ENCODE data around the gene CEACAM8. TPM values are rescaled to one million over a fixed set of nuclear protein-coding genes. Genes with fewer than 3 reads are reported as not detected.

CEACAM8 gene
- polyA plus RNA-seq, 3 donors = not detected

DNA sequence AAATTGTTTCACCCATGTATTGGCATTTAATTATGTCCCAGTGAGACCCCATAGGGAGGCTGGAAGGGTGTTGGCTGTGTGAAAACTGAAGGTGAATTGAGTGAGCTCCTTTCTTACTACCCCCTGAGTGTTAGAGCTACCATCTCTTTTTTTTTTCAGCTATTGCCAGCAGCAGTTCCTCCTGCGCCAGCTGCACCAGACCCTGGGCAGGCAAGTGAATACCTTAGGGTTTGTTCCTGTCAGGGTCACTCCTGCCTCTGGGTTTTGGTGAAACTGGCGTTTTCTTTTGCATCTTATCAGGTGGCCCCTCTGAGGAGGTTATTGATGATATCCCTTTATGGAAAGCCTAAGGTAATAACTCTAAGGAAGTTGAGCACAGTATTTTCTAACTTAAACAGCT, 25.5 kb downstream of the CEACAM8 start:
- intact Hi-C loops (cut with micrococcal nuclease) = loop anchor here in 1 of 2 donors (10.0 kb wide), 1 partner anchor 1996 kb away; no protein-coding TSS in a partner anchor
- H3K9me3 Mint-ChIP-seq = no peaks in the 10 kb centered on the region

DNA sequence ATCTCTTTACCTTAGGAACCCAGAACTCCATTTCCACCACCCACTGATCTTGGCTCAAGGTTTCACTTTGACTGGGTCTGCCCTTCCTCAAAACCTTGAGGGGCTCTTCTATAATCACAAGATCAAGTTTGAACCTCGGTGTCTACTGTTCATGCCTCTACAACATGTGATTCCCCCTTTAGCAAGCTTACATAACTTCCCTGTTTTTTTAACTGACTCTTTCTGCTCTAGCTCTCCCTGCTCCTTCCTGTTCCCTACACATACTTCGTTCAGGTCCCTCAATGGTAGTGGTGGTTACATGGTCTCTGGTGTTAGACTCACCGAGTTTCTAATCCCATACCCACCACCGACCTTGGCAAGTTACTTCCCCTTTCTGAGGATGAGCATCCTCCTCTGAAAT, 26.7 kb downstream of the CEACAM8 start:
- peak overlapping the region in 6 of 7 donors; percentile 52 to 86 (median 70) for H3K27ac Mint-ChIP-seq
- H3K36me3 Mint-ChIP-seq = no peaks in the 10 kb centered on the region
- intact Hi-C loops (cut with micrococcal nuclease) = loop anchor here in 1 of 2 donors (10.0 kb wide), 1 partner anchor 1997 kb away; no protein-coding TSS in a partner anchor
- peak overlapping the region; percentile 17 for H3K4me2 ChIP-seq (replicated peaks; ENCODE audit: extremely low read depth, low read length, poor library complexity, severe bottlenecking)
- H3K79me2 ChIP-seq (ENCODE audit: insufficient read depth, low read length) = no peaks in the 10 kb centered on the region
- H3K4me1 ChIP-seq (ENCODE audit: control insufficient read depth in 1 of 2, insufficient read depth in 2 of 2, low read length in 2 of 2) = peaks cover 45 to 54% of the 10 kb centered on the region in 2 donors
- H3K4me3 Mint-ChIP-seq = peak overlapping the region in 1 of 2 donors; percentile 75
- peak; percentile 50 to 75 (median 61) for DNase-seq
- H3K36me3 ChIP-seq (replicated peaks in 1 of 2; ENCODE audit: control insufficient read depth in 1 of 2, insufficient read depth in 2 of 2, low read length in 2 of 2) = no peaks in the 10 kb centered on the region
- no peaks in the 10 kb centered on the region for H3K27me3 ChIP-seq (ENCODE audit: control insufficient read depth in 2 of 2, insufficient read depth in 2 of 2, low read length in 2 of 2)
- H2AFZ ChIP-seq (ENCODE audit: insufficient read depth, low read depth, low read length, poor library complexity, severe bottlenecking) = no peak overlapping the region
- H3K9me3 ChIP-seq (replicated peaks in 1 of 2; ENCODE audit: control insufficient read depth in 1 of 2, insufficient read depth in 1 of 2, low read length in 2 of 2) = no peaks in the 10 kb centered on the region
- peaks cover 69% of the 10 kb centered on the region for H3K4me1 Mint-ChIP-seq
- peak overlapping the region in 1 of 3 experiments; percentile 10 for H3K4me3 ChIP-seq (replicated peaks in 1 of 3; ENCODE audit: low read depth in 2 of 3, low read length in 3 of 3)
- H3K9ac ChIP-seq (ENCODE audit: insufficient read depth, low read length, poor library complexity, severe bottlenecking) = no peak overlapping the region
- no peaks in the 10 kb centered on the region for H4K20me1 ChIP-seq (ENCODE audit: insufficient read depth, low read length)
- WGBS (ENCODE audit: insufficient coverage) = no CpG with 5 or more reads among the region's 4 CpGs
- H3K27me3 Mint-ChIP-seq (ENCODE audit: low read depth in 3 of 3) = peaks cover 0 to 8% (median 2%) of the 10 kb centered on the region in 3 donors
- no peaks in the 10 kb centered on the region for H3K9me3 Mint-ChIP-seq
- TF ChIP-seq, protein P1, sequence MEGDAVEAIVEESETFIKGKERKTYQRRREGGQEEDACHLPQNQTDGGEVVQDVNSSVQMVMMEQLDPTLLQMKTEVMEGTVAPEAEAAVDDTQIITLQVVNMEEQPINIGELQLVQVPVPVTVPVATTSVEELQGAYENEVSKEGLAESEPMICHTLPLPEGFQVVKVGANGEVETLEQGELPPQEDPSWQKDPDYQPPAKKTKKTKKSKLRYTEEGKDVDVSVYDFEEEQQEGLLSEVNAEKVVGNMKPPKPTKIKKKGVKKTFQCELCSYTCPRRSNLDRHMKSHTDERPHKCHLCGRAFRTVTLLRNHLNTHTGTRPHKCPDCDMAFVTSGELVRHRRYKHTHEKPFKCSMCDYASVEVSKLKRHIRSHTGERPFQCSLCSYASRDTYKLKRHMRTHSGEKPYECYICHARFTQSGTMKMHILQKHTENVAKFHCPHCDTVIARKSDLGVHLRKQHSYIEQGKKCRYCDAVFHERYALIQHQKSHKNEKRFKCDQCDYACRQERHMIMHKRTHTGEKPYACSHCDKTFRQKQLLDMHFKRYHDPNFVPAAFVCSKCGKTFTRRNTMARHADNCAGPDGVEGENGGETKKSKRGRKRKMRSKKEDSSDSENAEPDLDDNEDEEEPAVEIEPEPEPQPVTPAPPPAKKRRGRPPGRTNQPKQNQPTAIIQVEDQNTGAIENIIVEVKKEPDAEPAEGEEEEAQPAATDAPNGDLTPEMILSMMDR (IDR thresholded peaks at IDR 0.05) = no peak
- no peak overlapping the region for H3K27ac ChIP-seq (ENCODE audit: low read depth in 1 of 2, low read length in 2 of 2)

More for the DNA sequence above, 25.5 kb downstream of the CEACAM8 start:
- Mint-ChIP-seq H3K27me3 (ENCODE audit: low read depth in 3 of 3) (peaks cover 0 to 4% (median 2%) of the 10 kb centered on the region in 3 donors), H3K4me1 (peaks cover 65% of the 10 kb centered on the region), H3K27ac (no peak overlapping the region), H3K36me3 (no peaks in the 10 kb centered on the region), H3K4me3 (no peak overlapping the region)
- WGBS (ENCODE audit: insufficient coverage) = no CpG with 5 or more reads among the region's 2 CpGs
- no peaks in the 10 kb centered on the region for H3K79me2 ChIP-seq (ENCODE audit: insufficient read depth, low read length)
- no peak overlapping the region for H3K4me3 ChIP-seq (replicated peaks in 1 of 3; ENCODE audit: low read depth in 2 of 3, low read length in 3 of 3)
- H3K9ac ChIP-seq (ENCODE audit: insufficient read depth, low read length, poor library complexity, severe bottlenecking) = no peak overlapping the region
- TF ChIP-seq, protein P1 (IDR thresholded peaks at IDR 0.05) = no peak
- H4K20me1 ChIP-seq (ENCODE audit: insufficient read depth, low read length) = no peaks in the 10 kb centered on the region
- H3K4me1 ChIP-seq (ENCODE audit: control insufficient read depth in 1 of 2, insufficient read depth in 2 of 2, low read length in 2 of 2) = peaks cover 45 to 54% of the 10 kb centered on the region in 2 donors
- H3K9me3 ChIP-seq (replicated peaks in 1 of 2; ENCODE audit: control insufficient read depth in 1 of 2, insufficient read depth in 1 of 2, low read length in 2 of 2) = no peaks in the 10 kb centered on the region
- no peaks in the 10 kb centered on the region for H3K27me3 ChIP-seq (ENCODE audit: control insufficient read depth in 2 of 2, insufficient read depth in 2 of 2, low read length in 2 of 2)
- H2AFZ ChIP-seq (ENCODE audit: insufficient read depth, low read depth, low read length, poor library complexity, severe bottlenecking) = no peak overlapping the region
- DNase-seq = no peak
- no peak overlapping the region for H3K4me2 ChIP-seq (replicated peaks; ENCODE audit: extremely low read depth, low read length, poor library complexity, severe bottlenecking)
- H3K27ac ChIP-seq (ENCODE audit: low read depth in 1 of 2, low read length in 2 of 2) = no peak overlapping the region
- H3K36me3 ChIP-seq (replicated peaks in 1 of 2; ENCODE audit: control insufficient read depth in 1 of 2, insufficient read depth in 2 of 2, low read length in 2 of 2) = no peaks in the 10 kb centered on the region

Data from CD14-positive monocyte (primary cell).